ENCODE data around the gene KRT3. TPM values are rescaled to one million over a fixed set of nuclear protein-coding genes. Genes with fewer than 3 reads are reported as not detected.

The KRT3 gene
- total RNA-seq, 1 donor from 2014 or later: not detected

GRCh38 chr12:52806821-52807543 is 11.1 kb upstream of the KRT3 start:
- Mint-ChIP-seq H3K27ac (ENCODE audit: unreplicated experiment) (no peak overlapping the region), H3K4me1 (no peaks in the 10 kb centered on the region), H3K27me3 (ENCODE audit: low read depth) (peaks cover 16% of the 10 kb centered on the region), H3K36me3 (ENCODE audit: low read depth) (no peaks in the 10 kb centered on the region), H3K4me3 (no peak overlapping the region), H3K9me3 (no peaks in the 10 kb centered on the region)
- TF ChIP-seq CTCF (conservative IDR thresholded peaks at IDR 0.05): no peak
- DNase-seq (ENCODE audit: low read depth, low spot score): no peak

GRCh38 chr12:52806169-52806811 is 10.4 kb upstream of the KRT3 start:
- Mint-ChIP-seq H3K4me1 (no peaks in the 10 kb centered on the region), H3K36me3 (ENCODE audit: low read depth) (no peaks in the 10 kb centered on the region), H3K4me3 (no peak overlapping the region), H3K27me3 (ENCODE audit: low read depth) (peaks cover 16% of the 10 kb centered on the region), H3K9me3 (no peaks in the 10 kb centered on the region), H3K27ac (ENCODE audit: unreplicated experiment) (no peak overlapping the region)
- no peak for TF ChIP-seq CTCF (conservative IDR thresholded peaks at IDR 0.05)
- DNase-seq (ENCODE audit: low read depth, low spot score): no peak

- no peak for DNase-seq (ENCODE audit: low read depth, low spot score)
- TF ChIP-seq CTCF (conservative IDR thresholded peaks at IDR 0.05): no peak
- Mint-ChIP-seq H3K27me3 (ENCODE audit: low read depth) (peaks cover 16% of the 10 kb centered on the region), H3K27ac (ENCODE audit: unreplicated experiment) (no peak overlapping the region), H3K4me1 (no peaks in the 10 kb centered on the region), H3K4me3 (no peak overlapping the region), H3K36me3 (ENCODE audit: low read depth) (no peaks in the 10 kb centered on the region), H3K9me3 (no peaks in the 10 kb centered on the region)
These were observed 9.8 kb upstream of the KRT3 start for GRCh38 chr12:52805739-52806138.

- no peaks in the 10 kb centered on the region for H3K4me1 Mint-ChIP-seq
- H3K9me3 Mint-ChIP-seq: no peaks in the 10 kb centered on the region
- H3K27ac Mint-ChIP-seq (ENCODE audit: unreplicated experiment): no peak overlapping the region
- H3K27me3 Mint-ChIP-seq (ENCODE audit: low read depth): peaks cover 16% of the 10 kb centered on the region
- TF ChIP-seq CTCF (conservative IDR thresholded peaks at IDR 0.05): no peak
- H3K36me3 Mint-ChIP-seq (ENCODE audit: low read depth): no peaks in the 10 kb centered on the region
- no peak for DNase-seq (ENCODE audit: low read depth, low spot score)
- H3K4me3 Mint-ChIP-seq: no peak overlapping the region
These were observed 9.1 kb upstream of the KRT3 start for GRCh38 chr12:52805000-52805399.

- peaks cover 3% of the 10 kb centered on the region for H3K27me3 Mint-ChIP-seq (ENCODE audit: low read depth)
- H3K27ac Mint-ChIP-seq (ENCODE audit: unreplicated experiment): no peak overlapping the region
- DNase-seq (ENCODE audit: low read depth, low spot score): no peak
- no peak overlapping the region for H3K4me3 Mint-ChIP-seq
- H3K36me3 Mint-ChIP-seq (ENCODE audit: low read depth): no peaks in the 10 kb centered on the region
- H3K4me1 Mint-ChIP-seq: no peaks in the 10 kb centered on the region
- no peaks in the 10 kb centered on the region for H3K9me3 Mint-ChIP-seq
- TF ChIP-seq CTCF (conservative IDR thresholded peaks at IDR 0.05): no peak
These were observed 6.5 kb upstream of the KRT3 start for GRCh38 chr12:52802442-52802841.

All from neural crest cell (in vitro differentiated cells).